ENCODE data around the gene ICAM4.
"Not testable (repeated sequence)": the region's sequence is repeated elsewhere in the genome, so short reads cannot be mapped to it uniquely, and the experiment has no call there.

Gene ICAM4

GRCh38 chr19:10269333-10270179 is 17.2 kb upstream of the ICAM4 start:
- DNase-seq, result peak; percentile 87

DNA sequence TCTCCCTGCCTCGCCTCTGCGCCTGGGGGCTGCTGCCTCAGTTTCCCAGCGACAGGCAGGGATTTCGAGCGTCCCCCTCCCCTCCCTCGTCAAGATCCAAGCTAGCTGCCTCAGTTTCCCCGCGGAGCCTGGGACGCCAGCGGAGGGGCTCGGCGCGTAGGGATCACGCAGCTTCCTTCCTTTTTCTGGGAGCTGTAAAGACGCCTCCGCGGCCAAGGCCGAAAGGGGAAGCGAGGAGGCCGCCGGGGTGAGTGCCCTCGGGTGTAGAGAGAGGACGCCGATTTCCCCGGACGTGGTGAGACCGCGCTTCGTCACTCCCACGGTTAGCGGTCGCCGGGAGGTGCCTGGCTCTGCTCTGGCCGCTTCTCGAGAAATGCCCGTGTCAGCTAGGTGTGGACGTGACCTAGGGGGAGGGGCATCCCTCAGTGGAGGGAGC is 16.6 kb upstream of the ICAM4 start:
- DNase-seq, result peak; percentile 53

- DNase-seq, result peak; percentile 60
Measured at GRCh38 chr19:10270616-10271394, 15.9 kb upstream of the ICAM4 start, which contains the start of gene ICAM1. Gene ICAM1, plus strand, starts transcription at chr19:10271120. Its CDS starts 40 bp downstream, at chr19:10271160.

DNA sequence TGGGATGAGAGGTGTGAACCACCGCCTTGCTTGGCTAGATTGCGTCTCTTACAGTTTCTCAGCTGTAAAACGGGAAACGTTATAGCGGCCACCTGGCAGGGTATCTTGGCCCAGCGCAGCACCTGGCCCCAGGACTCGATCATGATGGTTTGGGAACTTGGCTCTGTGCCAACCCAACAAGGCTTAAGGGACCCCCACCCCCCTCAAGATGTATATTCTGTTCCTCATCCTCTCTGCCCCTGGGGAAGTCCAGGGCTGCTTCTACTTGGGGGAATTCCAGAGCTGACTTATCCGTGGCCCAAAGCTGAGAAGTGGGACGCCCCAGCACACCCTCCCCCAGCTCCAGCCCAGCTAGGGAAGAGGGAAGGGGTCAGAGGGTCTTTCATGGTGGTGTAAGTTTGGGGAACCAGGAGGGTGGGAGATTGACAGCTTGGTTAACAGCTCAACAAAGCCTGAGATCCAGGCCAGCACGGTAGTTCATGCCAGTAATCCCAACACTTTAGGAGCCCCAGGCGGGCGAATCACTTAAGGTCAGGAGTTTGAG is 15.1 kb upstream of the ICAM4 start:
- DNase-seq, result no peak

GRCh38 chr19:10274589-10274988 is 12.2 kb upstream of the ICAM4 start:
- no peak for DNase-seq

DNA sequence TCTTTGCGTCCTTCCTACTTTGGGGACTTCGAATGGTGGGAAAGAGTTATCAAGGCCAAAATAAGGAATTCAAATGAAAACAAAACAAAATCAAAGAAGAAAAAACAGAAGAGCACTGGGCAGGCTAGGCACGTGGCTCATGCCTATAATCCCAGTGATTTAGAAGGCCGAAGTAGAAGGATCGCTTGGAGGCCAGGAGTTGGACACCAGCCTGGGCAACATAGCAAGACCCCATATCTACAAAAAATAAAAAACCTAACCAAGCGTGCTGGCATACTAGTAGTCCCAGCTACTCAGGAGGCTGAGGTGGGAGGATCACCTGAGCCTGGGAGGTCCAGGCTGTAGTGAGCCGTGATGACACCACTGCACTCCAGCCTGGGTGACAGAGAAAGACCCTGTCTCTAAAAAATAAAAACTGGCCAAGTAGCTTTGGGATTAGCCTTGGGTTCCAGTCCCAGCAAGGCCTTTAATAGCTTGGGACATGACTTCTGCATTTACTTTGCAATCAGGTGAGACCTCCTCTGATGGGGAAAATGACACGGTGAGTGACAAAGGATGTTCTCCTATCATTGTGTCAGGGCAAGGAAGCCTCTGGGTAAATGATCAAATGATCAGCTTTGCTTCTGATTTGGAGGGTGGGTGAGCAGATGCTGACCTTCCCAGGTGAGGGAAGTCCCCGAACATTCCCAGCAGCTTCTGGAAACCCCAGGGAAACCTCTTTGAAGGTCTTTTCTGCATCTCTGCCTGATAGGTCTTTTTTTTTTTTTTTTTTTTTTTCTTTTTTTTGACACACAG is 8.8 kb upstream of the ICAM4 start:
- DNase-seq, result no peak

GRCh38 chr19:10278935-10279334 is 7.8 kb upstream of the ICAM4 start:
- no peak for DNase-seq

- DNase-seq, result no peak
Measured at GRCh38 chr19:10279737-10280442, 6.9 kb upstream of the ICAM4 start.

- DNase-seq, result not testable (repeated sequence)
Measured at GRCh38 chr19:10282043-10282442, 4.7 kb upstream of the ICAM4 start.

GRCh38 chr19:10283301-10284064 is 3.3 kb upstream of the ICAM4 start:
- no peak for DNase-seq

GRCh38 chr19:10284065-10284959 is 2.4 kb upstream of the ICAM4 start:
- DNase-seq, result no peak

DNA sequence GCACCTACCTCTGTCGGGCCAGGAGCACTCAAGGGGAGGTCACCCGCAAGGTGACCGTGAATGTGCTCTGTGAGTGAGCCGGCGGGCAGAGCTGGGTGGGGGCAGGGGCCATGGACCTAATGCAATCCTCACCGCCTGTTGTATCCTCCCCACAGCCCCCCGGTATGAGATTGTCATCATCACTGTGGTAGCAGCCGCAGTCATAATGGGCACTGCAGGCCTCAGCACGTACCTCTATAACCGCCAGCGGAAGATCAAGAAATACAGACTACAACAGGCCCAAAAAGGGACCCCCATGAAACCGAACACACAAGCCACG is 1.8 kb upstream of the ICAM4 start:
- DNase-seq, result no peak

GRCh38 chr19:10285393-10285792 is 1.4 kb upstream of the ICAM4 start:
- DNase-seq, result no peak

GRCh38 chr19:10288662-10289166 is 2.0 kb downstream of the ICAM4 start:
- no peak for DNase-seq

DNA sequence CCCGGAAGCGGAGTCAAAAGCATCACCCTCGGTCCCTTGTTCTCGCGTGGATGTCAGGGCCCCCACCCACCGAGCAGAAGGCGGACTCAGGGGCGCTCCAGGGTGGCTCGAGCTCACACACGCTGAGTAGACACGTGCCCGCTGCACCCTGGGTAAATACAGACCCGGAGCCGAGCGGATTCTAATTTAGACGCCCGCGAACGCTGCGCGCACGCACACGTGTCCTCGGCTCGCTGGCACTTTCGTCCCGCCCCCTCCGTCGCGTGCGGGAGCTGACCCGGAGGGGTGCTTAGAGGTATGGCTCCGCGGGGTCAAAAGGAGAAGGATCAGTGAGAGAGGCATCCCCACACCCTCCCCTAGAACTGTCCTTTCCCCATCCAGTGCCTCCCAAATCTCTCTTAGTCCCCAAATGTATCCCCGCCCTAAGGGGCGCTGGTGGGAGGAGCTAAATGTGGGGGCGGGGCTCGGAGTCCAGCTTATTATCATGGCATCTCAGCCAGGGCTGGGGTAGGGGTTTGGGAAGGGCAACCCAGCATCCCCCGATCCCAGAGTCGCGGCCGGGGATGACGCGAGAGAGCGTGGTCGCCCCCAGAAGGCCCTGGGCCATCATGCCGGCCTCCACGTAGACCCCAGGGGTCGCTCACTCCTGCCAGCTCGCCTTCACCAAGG is 2.5 kb downstream of the ICAM4 start:
- peak; percentile 64 for DNase-seq

- peak; percentile 38 for DNase-seq
Measured at GRCh38 chr19:10289836-10290356, 3.1 kb downstream of the ICAM4 start, which contains the start of gene ICAM5. Gene ICAM5, plus strand, starts transcription at chr19:10289952. Its CDS starts 92 bp downstream, at chr19:10290044.

DNA sequence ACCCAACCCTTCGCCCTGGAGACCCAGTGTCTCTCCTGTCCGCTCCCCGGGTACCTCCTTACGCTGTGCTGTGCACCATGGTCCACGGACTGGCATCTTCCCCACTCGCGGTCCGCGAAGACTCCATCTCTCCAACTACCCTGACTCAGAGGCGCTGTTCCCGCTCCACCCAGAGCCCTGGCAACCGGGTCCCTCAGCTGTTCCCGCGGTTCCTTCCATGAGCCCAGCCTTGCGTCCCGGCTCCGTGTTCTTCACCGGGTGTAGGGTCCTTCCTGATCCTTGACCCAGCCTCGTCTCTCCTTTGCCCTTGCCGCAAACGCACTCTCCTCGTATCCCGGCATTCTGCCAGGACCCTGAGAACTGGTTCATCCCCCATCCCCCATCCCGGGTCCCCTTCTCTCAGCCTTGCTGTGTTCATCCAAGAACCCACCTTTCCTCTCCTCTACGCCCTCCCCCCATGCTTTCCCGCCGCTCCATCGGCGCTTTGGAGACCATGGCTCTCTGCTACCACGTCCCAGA is 3.7 kb downstream of the ICAM4 start:
- DNase-seq, result no peak

GRCh38 chr19:10290876-10291553 is 4.3 kb downstream of the ICAM4 start:
- DNase-seq, result peak; percentile 53

Data from activated CD4-positive, alpha-beta T cell treated with anti-CD3 and anti-CD28 coated beads, Interleukin-2, amount 50 U/mL, for 1 hour (primary cell).